Posterior cingulate gyrus (tissue), 11 donors: Measurements from ENCODE around the gene CCNYL1.
"Not testable (repeated sequence)": the region's sequence is repeated elsewhere in the genome, so short reads cannot be mapped to it uniquely, and the experiment has no call there.

Experiments
- DNase-seq, 10 donors: peaks; one replicate each; pipeline versions ENCODE4 v3.0.0 to v3.0.0-alpha.2; 2020 to 2021; ENCODE audit warnings: mixed read lengths in 3 of 10
- intact Hi-C: fragments of 100-400 bp; cut with DNase I; formaldehyde crosslinking; loops from one replicate; pipeline ENCODE4 v1.15.1; 2023

CCNYL1 gene

GRCh38 chr2:207695293-207695692, 16.1 kb upstream of the CCNYL1 start:
- intact Hi-C loops = no loop called here
- no peak for DNase-seq

DNA sequence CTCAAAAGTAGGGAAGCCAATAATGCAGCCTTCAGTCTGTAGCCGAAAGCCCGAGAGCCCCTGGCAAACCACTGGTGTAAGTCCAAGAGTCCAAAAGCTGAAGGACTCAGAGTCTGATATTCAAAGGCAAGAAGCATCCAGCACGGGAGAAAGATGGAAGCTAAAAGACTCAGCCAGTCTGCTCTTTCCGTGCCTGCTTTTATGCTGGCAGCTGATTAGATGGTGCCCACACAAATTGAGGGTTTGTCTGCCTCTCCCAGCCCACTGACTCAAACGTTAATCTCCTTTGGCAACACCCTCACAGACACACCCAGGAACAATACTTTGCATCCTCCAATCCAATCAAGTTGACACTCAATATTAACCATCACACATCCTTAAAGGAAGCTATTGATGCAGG, 14.5 kb upstream of the CCNYL1 start:
- intact Hi-C loops, DNase-seq: not testable (repeated sequence)

- DNase-seq = no peak
- intact Hi-C loops = no loop called here
Observed at GRCh38 chr2:207697411-207697810, 14.0 kb upstream of the CCNYL1 start.

DNA sequence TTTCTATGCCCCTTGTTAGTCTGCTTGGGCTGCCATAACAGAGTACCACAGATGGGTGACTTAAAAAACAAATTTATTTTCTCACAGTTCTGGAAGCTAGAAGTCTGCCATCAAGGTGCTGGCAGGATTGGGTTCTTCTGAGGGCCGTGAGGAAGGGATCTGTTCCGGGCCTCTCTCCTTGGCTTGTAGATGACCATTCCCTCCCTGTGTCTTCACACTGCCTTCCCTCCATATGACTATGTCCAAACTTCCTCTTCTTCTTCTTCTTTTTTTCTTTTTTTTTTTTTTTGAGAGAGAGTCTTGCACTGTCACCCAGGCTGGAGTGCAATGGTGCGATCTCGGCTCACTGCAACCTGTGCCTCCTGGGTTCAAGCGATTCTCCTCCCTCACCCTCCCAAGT, 13.1 kb upstream of the CCNYL1 start:
- intact Hi-C loops = no loop called here
- no peak for DNase-seq

DNA sequence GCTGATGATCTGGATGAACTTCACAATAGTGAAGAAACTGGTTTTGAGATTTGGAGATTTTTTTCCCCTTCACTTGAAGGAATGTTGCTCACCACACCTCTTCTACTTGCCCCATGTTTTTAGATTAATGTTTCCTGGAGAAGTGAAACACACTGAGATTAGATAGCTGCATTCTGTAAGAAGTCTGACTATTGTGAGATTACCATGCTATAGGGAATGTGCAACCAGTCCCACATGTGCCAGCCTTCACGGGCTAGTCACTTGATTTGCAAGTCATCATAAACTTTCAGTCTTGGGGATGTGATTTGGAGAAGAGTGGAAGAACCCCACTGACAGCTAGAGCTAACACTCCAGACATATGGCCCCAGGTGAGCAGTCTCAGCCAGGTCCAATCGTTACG, 7.4 kb upstream of the CCNYL1 start:
- DNase-seq = no peak
- intact Hi-C loops = no loop called here

GRCh38 chr2:207704671-207705070, 6.8 kb upstream of the CCNYL1 start:
- DNase-seq = no peak
- intact Hi-C loops = no loop called here

DNA sequence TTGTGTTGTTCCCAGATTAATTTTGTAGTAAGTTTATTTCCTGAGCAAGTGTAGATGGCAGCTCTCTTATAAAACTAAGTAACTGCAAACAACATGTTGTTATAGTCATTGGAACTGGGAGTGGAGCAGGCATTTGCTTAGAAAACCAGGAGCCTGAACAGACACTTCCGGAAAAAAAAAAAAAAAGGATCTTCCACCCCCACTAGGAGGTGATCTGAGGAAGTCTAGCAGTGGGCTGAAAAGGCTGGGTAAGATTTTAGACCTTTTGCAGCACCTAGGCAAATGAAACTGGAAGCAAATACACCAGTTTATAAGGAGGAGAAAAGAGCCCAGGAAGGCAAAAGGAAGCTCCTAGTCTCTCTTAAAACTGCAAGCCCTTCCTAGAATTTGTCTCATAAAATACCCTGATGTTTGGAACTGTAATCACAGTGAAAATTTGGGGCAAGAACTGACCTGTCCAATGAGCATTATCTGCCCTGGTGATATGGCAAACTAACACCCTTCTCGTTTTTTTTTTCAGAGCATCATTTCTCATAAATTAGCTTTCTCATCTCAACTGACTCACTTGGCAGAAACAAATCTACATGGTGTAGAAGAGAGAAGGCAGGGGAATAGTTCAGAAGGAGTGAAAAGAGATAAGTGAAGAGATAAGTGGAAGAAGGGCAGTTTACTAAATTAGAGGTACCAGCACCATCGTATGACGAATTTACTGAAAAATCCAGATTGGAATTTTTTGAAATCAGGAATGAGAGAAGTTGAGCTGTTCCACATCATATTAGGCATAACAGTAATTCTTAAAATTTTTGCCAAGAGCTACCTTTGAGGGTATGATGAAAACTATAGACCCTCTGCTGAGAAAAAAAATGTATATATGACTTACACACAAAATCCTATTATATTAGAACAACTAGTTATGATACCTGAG, 4.2 kb upstream of the CCNYL1 start:
- intact Hi-C loops = no loop called here
- no peak for DNase-seq

GRCh38 chr2:207711750-207712530, 500 bp downstream of the CCNYL1 start:
- peak in 9 of 10 donors; percentile 25 to 91 (median 36) for DNase-seq
- intact Hi-C loops = loop anchor here (1.0 kb wide), 2 partner anchors 87 to 183 kb away; partner anchors contain the start of genes CREB1 and METTL21A

DNA sequence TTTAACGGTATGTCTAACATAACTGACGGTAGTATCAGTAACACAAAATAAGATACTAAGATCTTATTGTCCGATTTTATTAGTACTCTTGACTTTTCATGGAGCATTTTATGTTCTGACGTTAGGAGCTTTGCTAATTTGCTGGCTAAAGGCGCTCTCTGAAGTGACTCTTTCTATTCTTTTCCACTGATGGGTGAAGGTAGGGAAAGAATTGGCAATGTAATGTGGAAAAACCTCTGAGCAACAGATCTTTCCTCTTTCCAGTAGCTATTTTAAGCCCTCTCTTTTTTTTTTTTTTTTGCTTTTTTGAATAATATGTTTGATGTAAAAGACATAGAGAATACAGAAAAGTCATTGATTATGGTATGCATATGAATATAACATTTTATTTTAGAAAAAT, 4.6 kb downstream of the CCNYL1 start:
- intact Hi-C loops = no loop called here
- DNase-seq = no peak

GRCh38 chr2:207718521-207718920, 7.1 kb downstream of the CCNYL1 start:
- DNase-seq = no peak
- intact Hi-C loops = no loop called here

DNA sequence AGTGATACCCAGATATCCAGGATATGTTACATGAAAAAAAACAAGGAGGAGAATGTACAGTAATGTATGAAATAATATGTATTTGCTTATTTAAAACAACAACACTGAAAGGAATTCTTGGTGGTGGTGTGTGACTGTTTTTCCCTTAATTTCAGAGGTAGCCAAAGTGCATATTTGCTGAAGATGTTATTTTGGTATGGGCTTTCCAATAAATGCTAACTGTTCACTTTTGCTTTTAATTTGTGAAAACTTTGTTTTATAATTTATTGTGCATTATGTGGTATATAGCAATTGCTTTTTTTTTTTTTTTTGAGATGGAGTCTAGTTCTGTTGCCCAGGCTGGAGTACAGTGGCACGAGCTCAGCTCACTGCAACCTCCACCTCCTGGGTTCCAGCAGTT, 7.6 kb downstream of the CCNYL1 start:
- intact Hi-C loops = no loop called here
- no peak for DNase-seq

DNA sequence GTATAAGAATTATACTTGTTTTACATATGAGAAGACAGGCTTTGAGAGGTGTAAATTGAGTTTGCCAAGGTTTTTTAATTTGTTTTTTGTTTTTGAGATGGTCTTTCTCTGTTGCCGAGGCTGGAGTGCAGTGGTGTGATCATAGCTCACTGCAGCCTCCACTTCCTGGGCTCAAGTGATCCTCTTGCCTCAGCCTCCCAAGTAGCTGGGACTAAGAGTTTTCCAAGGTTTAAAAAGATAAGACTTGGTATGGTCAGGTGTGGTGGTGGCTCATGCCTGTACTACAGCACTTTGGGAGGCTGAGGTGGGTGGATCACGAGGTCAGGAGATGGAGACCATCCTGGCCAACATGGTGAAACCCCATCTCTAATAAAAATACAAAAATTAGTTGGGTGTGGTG, 8.2 kb downstream of the CCNYL1 start:
- DNase-seq, intact Hi-C loops: not testable (repeated sequence)

- no peak for DNase-seq
- intact Hi-C loops = no loop called here
Observed at GRCh38 chr2:207720517-207721187, 9.2 kb downstream of the CCNYL1 start.

GRCh38 chr2:207722773-207723424, 11.5 kb downstream of the CCNYL1 start:
- intact Hi-C loops = no loop called here
- no peak for DNase-seq

- intact Hi-C loops, DNase-seq: not testable (repeated sequence)
Observed at GRCh38 chr2:207723425-207723787, 12.0 kb downstream of the CCNYL1 start.

DNA sequence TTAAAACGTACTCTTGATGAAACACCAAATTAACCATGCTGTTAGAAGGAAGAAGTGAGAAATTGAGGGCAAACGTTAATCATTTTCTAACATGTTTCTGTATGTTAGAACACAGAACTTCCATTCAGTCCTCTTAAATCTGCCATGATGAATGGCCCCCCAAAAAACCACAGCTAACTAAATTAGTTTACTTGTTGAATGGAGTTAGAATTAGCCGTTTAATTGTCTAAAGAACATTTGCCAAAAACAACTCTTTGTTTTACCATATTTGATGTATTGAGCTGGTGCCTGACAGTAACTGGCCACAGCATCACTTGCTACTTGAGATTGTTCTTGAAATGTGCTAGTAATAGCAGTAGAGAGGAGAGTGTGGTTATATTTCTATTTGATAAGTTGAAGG, 12.7 kb downstream of the CCNYL1 start:
- intact Hi-C loops = no loop called here
- no peak for DNase-seq

GRCh38 chr2:207725873-207726578, 14.6 kb downstream of the CCNYL1 start:
- DNase-seq = no peak
- intact Hi-C loops = no loop called here

DNA sequence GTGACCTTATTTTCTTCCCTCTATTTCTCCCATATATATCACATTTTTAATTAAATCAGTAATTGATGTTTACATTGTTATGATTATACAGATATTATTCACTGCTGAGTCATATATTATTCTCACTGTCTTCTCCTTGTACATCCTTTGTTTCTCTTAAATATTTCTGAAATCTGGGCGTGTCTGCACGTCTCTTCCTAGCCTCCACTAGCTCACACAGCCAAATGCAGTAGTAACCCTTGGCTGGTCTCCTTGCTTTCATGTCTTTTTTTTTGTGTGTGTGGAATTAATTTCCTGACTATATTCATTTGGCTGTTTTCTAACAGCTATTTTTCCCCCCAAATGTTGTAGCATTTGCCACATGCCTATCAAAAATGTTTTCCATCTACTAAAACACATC, 15.8 kb downstream of the CCNYL1 start:
- intact Hi-C loops = no loop called here
- no peak for DNase-seq

DNA sequence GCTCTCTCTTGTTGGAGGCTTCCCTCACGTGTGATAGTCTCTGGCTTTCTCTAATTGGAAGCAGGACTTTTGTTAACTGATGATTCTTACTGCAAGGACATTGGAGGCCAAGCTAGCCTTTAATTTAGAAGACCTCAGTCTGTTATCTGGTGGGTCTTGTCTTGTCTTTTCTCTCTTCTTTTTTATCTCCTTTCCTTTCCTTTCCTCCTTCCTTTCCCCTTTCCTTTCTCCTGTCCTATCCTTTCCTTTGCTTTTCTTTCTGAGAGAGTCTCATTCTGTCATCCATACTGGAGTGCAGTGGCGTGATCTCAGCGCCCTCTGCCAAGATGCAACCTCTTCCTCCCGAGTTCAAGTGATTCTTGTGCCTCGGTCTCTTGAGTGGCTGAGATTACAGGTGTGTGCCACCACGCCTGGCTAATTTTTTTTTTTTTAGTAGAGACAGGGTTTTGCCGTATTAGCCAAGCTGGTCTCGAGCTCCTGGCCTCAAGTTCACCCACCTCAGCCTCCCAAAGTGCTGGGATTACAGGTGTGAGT, 18.1 kb downstream of the CCNYL1 start:
- no peak for DNase-seq
- intact Hi-C loops = no loop called here

DNA sequence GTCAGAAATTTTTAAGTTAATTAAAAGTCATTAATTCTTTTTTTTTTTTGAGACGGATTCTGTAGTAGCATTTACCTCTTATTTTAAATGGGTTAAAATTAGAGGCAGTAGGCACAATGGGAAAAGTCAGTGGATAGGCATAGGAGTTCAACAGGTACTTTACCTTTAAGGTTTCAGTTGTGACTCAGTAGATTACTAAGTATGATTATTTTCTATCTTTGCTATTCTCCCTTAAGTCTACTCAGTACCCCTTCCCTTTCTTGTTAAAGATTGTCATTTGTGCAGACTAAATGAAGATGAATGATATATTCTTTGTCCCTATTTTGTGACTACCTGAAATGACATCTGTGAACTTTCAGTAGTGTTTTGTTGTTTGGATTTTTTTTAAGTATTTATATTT, 19.7 kb downstream of the CCNYL1 start:
- intact Hi-C loops = loop anchor here (5.0 kb wide), 1 partner anchor 104 kb away; the partner anchor contains the start of gene METTL21A
- no peak for DNase-seq
